ENCODE measurements around the gene BET1.
"Not testable (repeated sequence)": the region's sequence is repeated elsewhere in the genome, so short reads cannot be mapped to it uniquely, and the experiment has no call there.

The BET1 gene

DNA sequence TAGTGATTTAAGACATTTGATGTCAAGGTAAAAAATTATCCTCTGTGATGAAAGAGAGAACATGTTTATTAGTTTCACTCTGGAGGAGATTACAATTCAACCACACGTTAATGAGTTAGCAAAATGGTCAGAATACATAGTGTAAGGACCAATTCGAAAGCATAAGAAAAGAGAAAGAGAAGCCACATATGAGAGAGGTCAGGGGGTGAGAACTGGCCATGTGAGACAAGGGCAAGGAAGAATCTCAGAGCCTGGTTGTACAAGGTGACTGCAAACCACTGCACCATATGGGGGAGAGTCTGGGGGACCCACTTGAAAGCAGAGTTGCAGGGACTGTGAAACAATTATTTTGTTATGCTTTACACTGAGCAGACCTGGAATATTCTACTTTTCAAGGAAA, 27.7 kb upstream of the BET1 start:
- DNase-seq (ENCODE audit: low spot score) = no peak
- TF ChIP-seq, protein P1, sequence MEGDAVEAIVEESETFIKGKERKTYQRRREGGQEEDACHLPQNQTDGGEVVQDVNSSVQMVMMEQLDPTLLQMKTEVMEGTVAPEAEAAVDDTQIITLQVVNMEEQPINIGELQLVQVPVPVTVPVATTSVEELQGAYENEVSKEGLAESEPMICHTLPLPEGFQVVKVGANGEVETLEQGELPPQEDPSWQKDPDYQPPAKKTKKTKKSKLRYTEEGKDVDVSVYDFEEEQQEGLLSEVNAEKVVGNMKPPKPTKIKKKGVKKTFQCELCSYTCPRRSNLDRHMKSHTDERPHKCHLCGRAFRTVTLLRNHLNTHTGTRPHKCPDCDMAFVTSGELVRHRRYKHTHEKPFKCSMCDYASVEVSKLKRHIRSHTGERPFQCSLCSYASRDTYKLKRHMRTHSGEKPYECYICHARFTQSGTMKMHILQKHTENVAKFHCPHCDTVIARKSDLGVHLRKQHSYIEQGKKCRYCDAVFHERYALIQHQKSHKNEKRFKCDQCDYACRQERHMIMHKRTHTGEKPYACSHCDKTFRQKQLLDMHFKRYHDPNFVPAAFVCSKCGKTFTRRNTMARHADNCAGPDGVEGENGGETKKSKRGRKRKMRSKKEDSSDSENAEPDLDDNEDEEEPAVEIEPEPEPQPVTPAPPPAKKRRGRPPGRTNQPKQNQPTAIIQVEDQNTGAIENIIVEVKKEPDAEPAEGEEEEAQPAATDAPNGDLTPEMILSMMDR (IDR thresholded peaks at IDR 0.05; ENCODE audit: extremely low read depth, missing control alignments) = no peak

DNA sequence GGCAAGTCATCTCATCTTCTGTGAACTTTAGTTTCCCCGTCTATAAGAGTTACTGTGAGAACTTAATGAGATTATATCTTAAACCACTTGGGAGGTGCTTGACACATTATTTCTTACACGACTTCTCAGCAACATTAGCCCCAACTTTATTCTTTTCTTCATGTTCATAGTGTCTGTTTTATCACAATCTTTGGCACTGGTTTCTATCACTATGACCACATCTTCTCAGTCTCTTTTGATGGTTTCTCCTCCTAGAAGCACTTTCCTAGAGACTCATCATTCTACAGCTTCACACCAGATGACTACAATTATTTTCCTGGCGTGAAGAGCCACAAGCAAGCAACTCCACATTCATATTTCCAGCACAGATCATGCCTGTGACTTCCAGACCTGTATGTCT, 26.5 kb upstream of the BET1 start:
- TF ChIP-seq, protein P1 (IDR thresholded peaks at IDR 0.05; ENCODE audit: extremely low read depth, missing control alignments) = no peak
- no peak for DNase-seq (ENCODE audit: low spot score)

DNA sequence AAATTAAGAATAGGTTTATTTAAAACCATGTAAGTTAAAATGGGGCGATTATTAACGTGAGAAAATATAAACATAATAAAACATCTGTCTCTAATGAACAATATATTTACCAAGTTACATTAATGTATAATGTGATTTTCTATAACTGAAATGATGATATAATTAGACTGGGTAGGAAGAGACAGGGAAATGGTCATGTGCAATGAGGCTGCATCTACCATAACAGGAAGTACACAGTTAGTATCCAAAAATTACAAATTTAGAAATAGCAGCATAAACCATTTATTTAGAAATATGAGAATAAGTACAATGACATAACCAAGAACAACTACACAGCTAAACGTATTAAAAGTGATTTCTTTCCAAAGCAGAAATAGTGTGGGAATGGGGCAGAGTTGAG, 25.8 kb upstream of the BET1 start:
- no peak for DNase-seq (ENCODE audit: low spot score)
- TF ChIP-seq, protein P1 (IDR thresholded peaks at IDR 0.05; ENCODE audit: extremely low read depth, missing control alignments) = no peak

DNA sequence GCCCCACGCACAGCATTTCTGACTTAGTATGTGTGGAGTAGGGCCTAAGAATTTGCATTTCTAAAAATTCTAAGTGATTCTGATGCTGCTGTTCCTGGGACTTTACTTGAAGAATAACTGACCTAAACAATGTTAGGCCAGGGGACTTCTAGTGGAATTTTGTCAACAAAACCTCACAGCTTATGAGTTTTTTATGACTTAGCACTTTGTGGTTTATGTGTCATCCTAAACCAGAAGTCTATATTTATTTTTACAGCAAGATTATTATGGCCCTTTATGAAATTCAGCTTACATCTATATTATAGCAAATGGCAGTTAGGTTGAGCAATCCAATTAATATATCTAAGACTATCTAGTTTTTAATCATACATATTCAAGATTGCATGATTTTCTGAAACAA, 24.6 kb upstream of the BET1 start:
- TF ChIP-seq, protein P1 (IDR thresholded peaks at IDR 0.05; ENCODE audit: extremely low read depth, missing control alignments) = no peak
- DNase-seq (ENCODE audit: low spot score) = no peak

DNA sequence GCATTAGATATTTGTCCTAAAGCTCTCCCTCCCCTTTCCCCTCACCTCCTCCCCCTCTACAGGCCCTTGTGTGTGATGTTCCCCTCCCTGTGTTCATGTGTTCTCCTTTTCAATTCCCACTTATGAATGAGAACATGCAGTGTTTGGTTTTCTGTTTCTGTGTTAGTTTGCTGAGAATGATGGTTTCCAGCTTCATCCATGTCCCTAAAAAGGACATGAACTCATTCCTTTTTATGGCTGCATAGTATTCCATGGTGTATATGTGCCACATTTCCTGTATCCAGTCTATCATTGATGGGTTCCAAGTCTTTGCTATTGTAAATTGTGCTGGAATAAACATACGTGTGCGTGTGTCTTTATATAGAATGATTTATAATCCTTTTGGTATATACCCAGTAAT, 22.5 kb upstream of the BET1 start:
- not testable (repeated sequence) for DNase-seq (ENCODE audit: low spot score)

DNA sequence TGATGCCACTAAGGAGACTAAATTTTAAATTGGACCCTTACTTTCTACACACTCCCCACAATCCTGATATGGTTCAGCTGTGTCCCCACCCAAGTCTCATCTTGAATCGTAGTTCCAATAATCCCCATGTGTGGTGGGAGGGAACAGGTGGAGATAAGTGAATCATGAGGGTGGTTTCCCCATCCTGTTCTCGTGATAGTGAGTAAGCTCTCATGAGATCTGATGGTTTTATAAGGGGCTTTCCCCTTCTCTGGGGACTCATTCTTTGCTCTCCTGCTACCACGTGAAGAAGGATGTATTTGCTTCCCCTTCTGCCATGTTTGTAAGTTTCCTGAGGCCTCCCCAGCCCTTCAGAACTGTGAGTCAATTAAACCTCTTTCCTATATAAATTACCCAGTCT, 18.4 kb upstream of the BET1 start:
- TF ChIP-seq, protein P1 (IDR thresholded peaks at IDR 0.05; ENCODE audit: extremely low read depth, missing control alignments) = no peak
- DNase-seq (ENCODE audit: low spot score) = no peak

DNA sequence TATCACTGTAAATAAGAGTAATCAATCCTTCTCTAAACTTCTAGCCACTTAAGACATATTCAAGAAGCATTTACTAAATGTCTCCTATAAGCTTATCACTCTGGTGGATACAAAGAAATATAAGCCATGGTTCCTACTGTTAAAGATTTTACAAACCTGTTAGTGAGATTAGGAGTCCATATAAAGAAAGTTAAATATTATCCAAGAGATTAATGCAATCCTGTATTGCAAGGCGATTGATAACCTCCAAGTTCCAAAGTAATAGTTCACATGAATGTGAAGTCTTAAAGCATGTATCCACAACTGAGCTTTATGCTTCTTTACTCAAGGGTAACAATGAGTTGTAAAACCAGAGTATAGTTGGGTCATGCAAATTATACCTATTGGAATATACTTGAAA, 12.6 kb upstream of the BET1 start:
- TF ChIP-seq, protein P1 (IDR thresholded peaks at IDR 0.05; ENCODE audit: extremely low read depth, missing control alignments) = no peak
- DNase-seq (ENCODE audit: low spot score) = no peak

DNA sequence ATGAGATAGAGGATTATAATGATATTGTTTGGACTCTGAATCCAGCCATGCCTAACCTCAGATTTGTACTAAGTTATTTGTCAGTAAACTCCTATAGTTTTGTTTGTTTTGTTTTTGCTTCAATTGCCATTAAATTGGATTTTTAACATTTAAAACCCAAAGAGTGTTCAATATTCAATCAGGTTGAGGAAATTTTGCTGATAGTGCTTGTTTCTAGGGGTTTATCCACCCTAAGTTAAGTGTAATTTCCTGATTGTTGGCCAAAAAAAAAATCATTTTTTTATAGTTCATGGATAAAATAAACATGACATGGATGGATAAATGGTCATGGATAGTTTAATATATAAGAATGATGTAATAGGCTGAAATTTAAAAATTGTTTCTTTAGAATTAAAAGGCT, 11.4 kb upstream of the BET1 start:
- no peak for DNase-seq (ENCODE audit: low spot score)

More for the DNA sequence above, 11.4 kb upstream of the BET1 start:
- TF ChIP-seq, protein P1 (IDR thresholded peaks at IDR 0.05; ENCODE audit: extremely low read depth, missing control alignments) = no peak
